Astrocyte (in vitro differentiated cells and primary cell): Measurements from ENCODE around the gene AUTS2.

Source experiments
- CTCF ChIP-seq: IDR thresholded peaks from 2 replicates; pipeline ENCODE4 v1.5.1; 2011; ENCODE audit warnings: low read depth, mild to moderate bottlenecking, inconsistent platforms, low read length, moderate library complexity; ENCODE audit not compliant: insufficient read depth
- EZH2 ChIP-seq: IDR thresholded peaks from 2 replicates; pipeline ENCODE4 v1.6.1; 2012; ENCODE audit warnings: mild to moderate bottlenecking, low read length, inconsistent platforms; ENCODE audit not compliant: insufficient read depth

- no peak for TF ChIP-seq CTCF
- TF ChIP-seq EZH2, result no peak
Observed at GRCh38 chr7:70638158-70639107, 1040.2 kb downstream of the AUTS2 start.
